GM21723 (cell line): ENCODE measurements around the gene PSAT1.

Experiments
- ATAC-seq: cut with Tn5 transposase; IDR thresholded peaks from one replicate; pipeline ENCODE4 v1.9.1; 2021; ENCODE audit warnings: mild to moderate bottlenecking, moderate library complexity; ENCODE audit not compliant: unreplicated experiment

Gene PSAT1

DNA sequence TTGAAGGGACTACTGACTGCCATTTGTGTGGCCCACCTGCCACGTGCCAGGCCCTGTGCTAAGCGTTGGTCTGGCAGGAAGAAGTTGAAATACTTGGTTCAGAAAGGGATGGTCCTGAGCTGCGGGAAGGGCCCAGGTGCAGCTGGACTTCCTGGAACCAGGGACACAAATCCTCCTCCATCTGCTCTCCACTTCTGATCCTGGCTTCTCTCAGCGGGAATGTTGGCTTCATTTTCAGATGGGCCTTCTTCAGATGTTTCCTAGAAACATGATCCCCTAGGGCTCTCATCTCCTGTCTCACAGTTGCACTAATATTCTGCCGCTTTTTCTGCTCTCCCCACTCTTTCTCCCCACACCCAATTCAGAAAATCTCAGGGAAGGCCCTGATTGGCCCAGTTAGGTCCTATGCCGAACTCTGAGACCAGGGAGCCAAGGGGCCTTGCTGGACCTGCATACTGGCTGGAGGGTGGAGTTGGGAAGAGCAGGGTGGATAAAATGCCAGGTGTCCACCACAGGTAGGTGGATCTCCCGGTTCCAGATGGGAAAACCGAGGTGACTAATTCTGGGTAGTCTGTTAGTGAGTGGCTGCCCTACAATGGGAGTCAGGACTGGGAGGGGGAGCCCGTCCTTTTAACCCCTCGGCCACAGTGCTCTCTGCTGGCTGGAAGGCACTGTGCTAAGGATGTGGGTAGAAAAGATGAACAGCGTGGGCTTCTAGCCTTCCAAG is 19.4 kb downstream of the PSAT1 start:
- ATAC-seq: no peak

GRCh38 chr9:78319197-78320029 is 22.5 kb downstream of the PSAT1 start:
- ATAC-seq: no peak

- ATAC-seq: no peak
Observed at GRCh38 chr9:78320030-78320693, 23.2 kb downstream of the PSAT1 start.

DNA sequence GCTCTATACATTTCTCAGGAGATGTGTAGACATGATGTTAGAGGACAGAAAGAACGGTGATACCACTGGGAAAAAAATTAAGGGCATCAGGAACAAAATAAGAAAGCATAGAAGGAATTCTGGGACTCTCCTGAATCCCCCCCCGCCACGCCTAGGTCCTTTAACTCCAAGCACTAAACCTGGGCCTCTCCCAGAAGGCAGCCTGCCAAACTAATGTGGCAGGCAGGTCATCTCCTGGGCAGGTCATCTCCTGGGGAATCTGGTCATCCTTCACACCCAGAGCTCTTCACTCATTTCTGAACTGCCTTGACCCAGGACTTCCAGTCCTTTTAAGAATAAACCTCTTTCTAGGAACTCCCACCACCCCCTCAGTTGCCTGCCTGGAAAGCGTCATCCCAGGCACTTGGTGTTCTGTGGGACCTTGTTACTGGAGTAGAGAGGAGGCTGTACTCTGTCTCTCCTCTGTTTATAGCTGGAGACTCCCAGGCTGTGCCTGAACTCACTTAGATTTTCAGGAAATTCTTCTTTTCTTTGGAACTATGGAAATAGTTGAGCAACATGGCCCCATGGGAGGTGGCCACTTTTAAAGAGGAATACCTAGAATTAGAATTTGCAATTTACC is 24.1 kb downstream of the PSAT1 start:
- ATAC-seq: no peak

DNA sequence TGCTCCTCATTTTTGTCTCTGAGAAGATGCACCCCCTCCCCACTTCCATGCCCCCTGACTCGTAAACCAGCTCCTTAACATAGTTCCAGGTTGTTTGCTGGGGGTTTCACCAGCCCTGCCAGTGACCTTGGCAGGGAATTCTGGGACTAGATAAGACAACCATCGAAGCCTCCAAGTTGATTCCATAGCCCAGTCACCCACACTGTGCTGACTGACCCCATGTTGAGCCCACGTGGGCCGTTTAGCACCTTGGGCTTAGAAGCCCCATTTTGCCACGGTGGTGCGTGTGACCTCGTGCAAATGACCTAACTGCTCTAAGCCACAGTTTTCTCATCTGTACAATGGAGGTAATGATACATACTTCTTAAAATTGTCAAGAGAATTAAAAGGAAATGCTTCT is 24.6 kb downstream of the PSAT1 start:
- no peak for ATAC-seq

DNA sequence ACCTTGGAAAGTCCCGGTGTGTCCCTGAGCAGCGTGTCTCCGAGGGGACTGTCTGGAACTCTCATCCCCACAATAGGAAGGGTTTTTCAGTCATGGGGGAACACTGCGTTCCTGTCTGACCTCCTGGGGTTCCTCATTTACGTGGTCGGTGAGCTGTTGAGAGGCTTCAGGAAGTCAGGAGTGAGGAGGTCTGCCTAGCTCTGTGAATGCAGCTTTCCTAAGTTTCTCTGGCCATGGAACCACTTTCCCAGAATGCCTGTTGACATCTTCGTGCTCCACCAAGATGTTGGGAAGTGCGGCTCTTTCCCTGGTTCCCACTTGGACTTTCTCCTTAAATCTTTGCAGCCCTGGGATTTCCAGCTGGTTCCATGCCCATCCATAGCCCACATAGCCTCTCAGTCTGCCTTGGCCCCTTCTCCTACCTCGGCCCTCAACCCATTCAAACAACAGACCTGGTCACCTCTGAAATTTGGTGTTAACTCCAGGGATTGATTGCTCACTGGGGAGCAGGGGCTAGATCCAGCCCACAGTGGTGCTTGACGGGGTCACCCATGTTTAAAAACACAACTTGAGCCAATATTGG is 27.2 kb downstream of the PSAT1 start:
- no peak for ATAC-seq

GRCh38 chr9:78324682-78325081 is 27.8 kb downstream of the PSAT1 start:
- ATAC-seq: no peak

DNA sequence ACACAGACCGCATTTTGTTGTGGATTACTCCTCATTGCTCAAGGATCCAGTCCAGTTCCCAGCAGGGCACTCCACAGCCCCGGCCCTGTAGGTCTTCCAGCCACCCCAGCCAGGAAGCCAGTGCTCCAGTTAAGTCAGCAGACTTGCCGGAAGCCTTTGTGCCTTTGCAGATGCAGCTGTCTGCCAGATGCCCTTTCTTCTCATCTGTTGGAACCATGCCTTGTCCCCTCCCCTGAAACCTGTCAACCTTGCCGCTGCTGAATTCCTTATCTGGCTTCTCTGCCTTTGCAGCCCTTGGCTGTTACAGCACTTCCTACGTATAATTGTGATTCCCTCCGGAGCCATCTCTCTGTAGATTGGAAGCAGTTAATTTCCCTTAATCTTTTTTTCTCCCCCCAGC is 28.4 kb downstream of the PSAT1 start:
- ATAC-seq: no peak

GRCh38 chr9:78325846-78326360 is 29.0 kb downstream of the PSAT1 start:
- ATAC-seq: no peak

- no peak for ATAC-seq
Observed at GRCh38 chr9:78326564-78326963, 29.6 kb downstream of the PSAT1 start.

- no peak for ATAC-seq
Observed at GRCh38 chr9:78332381-78332780, 35.5 kb downstream of the PSAT1 start.

DNA sequence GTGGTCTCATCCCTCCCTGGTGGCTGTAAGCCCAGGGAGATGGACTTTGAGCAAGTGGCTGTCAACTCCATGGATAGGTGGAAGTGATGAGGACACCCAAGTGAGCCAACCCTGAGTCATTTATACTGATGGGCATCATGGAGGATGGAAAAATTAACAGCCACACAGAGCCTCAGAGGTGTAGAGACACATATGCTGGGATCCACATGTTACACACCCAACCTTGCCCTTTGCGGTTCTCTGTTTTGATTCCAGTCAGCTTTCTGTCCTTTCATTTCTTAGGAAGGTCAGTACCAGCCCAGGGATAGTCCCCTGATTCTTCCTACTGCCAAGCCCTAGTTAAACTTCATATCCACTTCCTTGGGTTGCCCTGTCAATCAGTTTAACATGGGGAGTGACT is 51.9 kb downstream of the PSAT1 start:
- ATAC-seq: no peak

DNA sequence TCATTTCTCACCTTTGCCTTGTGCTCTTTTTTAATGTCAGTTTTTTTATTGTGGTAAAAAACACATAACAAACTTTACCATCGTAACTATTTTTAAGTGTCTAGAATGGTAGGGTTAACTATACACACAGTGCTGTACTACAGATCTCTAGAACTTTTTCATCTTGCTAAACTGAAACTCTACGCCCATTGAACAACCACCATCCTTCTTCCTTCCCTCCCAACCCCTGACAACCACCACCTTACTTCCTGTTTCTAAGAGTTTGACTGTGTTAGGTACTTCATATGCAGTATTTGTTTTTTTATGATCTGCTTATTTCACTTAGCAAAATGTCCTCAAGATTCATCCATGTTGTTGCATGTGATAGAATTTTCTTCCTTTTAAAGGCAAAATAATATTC is 54.9 kb downstream of the PSAT1 start:
- no peak for ATAC-seq

DNA sequence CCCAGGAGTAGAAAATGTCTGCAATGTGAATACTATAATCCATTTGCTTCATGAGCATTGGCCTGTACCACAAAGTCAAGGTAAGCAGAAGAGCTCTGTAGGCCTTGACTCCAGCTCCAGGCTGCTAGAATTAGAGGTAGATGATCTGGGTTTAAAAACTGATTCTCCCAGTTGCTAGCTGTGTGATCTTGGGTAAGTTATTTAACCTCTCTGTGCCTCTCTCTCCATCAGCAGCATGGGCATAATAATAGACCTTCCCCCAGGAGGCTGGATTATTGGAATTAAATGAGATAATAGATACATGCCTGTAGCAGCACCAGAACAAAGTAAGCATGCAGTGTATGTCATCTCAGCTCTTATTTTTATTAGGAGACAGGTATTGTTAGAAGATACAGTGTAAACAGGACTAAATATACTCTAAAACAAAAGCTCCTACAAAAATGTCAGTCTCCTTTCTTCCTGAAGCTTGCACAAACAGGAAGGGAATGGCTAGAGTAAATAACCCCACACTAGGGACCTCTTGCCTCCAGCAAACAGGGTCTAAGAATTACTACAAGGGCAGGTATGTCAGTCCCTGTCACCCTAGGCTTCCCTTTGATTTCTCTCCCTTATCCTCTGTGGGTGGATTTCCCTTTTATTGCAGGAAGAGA is 57.5 kb downstream of the PSAT1 start:
- no peak for ATAC-seq

DNA sequence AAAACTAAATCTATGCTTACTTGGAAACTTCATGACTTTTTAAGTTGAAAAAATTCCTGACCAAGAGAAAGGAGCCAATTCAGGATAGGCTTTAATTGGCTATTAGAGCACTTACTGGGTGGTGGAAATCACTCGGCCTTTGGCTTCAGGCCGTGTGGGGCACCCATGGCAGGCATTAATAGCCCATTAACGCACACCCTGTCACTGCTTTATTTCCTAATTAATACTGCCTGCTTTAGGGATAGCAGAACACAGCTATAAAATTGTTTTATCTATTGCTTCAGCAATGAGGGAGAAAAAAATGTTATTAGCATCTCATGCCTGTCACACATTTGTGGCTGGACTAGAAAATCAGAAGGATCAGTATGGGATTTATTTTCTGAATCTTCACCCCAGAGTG is 58.1 kb downstream of the PSAT1 start:
- no peak for ATAC-seq

GRCh38 chr9:78356634-78357033 is 59.7 kb downstream of the PSAT1 start:
- no peak for ATAC-seq

DNA sequence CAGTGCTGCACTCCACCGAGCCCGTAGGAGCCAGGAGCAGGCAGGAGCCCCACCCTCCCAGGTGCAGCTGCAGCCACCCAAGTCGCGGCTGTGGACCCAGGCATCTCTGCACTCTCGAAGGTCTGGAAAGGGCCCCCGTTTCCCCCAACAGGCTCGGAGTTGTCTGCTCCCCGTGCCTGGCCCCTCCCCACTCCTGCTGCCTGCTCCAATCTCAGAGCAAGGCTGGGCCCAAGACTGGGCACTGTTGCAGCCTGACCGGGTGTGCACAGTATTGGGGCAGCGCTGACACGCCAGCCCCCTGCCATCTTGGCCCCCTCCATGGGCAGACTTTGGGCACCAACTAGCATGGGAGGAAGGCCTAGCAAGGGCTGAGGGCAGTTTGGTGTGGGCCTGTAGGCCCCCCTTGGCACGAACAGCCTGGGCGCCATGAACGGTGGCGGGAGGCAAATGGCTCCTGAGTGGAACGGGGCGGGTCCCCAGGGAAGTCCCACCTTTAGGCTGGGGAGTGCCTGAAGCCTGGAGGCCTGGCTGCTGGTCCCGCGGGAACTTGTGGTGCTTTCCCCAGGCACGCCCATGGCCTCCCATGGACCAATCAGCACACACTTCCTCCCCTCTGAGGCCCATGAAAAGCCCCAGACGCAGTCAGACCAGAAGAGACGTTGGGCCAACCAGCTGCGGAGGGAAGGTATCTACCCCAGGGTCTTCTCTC is 60.4 kb downstream of the PSAT1 start:
- ATAC-seq: no peak

- ATAC-seq: no peak
Observed at GRCh38 chr9:78358329-78359051, 61.6 kb downstream of the PSAT1 start.

- ATAC-seq: no peak
Observed at GRCh38 chr9:78363221-78363620, 66.3 kb downstream of the PSAT1 start.
